Tibial nerve (tissue), 4 donors: ENCODE results near the gene MPP2.

Experiments used
- CTCF ChIP-seq, 5 experiments: fragments of 200-600 bp in 3 of 5; fragments of 450-650 bp in 2 of 5; sonication (generic) in 3 of 5; IDR thresholded peaks; one replicate each; pipeline ENCODE4 v1.5.1; 2016 to 2019; ENCODE audit warnings: antibody characterized with exemption in 5 of 5, mild to moderate bottlenecking in 3 of 5, moderate library complexity in 2 of 5
- EP300 ChIP-seq, 2 donors: sonication (generic); formaldehyde crosslinking; IDR thresholded peaks; one replicate each; pipeline ENCODE4 v1.6.1; 2017; ENCODE audit warnings: antibody characterized with exemption in 2 of 2, mild to moderate bottlenecking in 1 of 2
- POLR2A ChIP-seq, 2 donors: fragments of 450-650 bp; IDR thresholded peaks; one replicate each; pipeline ENCODE4 v1.6.1; 2017; ENCODE audit warnings: antibody characterized with exemption in 2 of 2, mild to moderate bottlenecking in 2 of 2, moderate library complexity in 2 of 2

GRCh38 chr17:43956222-43956621 is 48.9 kb upstream of the MPP2 start:
- TF ChIP-seq CTCF (IDR thresholded peaks at IDR 0.05) = no peak
- TF ChIP-seq EP300 (IDR thresholded peaks at IDR 0.05) = no peak
- TF ChIP-seq POLR2A (IDR thresholded peaks at IDR 0.05) = no peak
